Sigmoid colon (tissue), 4 donors: Measurements from ENCODE around the gene ARL5B.

ENCODE experiments used
- CTCF ChIP-seq, 4 experiments: fragments of 450-650 bp in 3 of 4; fragments of 200-600 bp in 1 of 4; IDR thresholded peaks; one replicate each; pipeline ENCODE4 v1.5.1; 2016 to 2019; ENCODE audit warnings: antibody characterized with exemption in 4 of 4, mild to moderate bottlenecking in 3 of 4, moderate library complexity in 2 of 4
- EP300 ChIP-seq, 4 donors: sonication (generic); formaldehyde crosslinking; IDR thresholded peaks; one replicate each; pipeline ENCODE4 v1.6.1; 2017; ENCODE audit warnings: antibody characterized with exemption in 4 of 4
- POLR2A ChIP-seq, 2 donors: fragments of 450-650 bp; IDR thresholded peaks; one replicate each; pipeline ENCODE4 v1.6.1; 2016; ENCODE audit warnings: antibody characterized with exemption in 2 of 2, mild to moderate bottlenecking in 2 of 2, moderate library complexity in 2 of 2
- POLR2AphosphoS5 ChIP-seq, 4 donors: sonication (generic); formaldehyde crosslinking; IDR thresholded peaks; one replicate each; pipeline ENCODE4 v1.6.1; 2017; ENCODE audit warnings: antibody characterized with exemption in 4 of 4

DNA sequence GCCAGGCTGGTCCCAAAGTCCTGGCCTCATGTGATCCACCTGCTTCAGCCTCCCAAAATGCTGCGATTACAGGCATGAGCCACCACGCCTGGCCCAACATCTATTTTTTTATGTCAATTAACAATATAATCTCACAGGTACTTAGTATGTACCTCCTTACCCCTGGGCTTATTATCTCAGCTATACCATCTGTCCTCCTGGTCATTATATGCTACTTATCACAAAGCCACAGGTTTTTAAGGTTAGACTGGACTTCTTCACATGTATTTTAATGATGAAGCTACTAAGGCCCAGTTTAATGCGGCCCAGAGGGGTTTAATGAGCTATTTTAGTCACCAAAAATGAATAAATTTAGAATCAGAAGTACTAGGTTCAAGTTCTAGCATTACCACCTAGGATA is 11.3 kb upstream of the ARL5B start:
- no peak for TF ChIP-seq CTCF (IDR thresholded peaks at IDR 0.05)
- TF ChIP-seq POLR2A (IDR thresholded peaks at IDR 0.05) = no peak
- no peak for TF ChIP-seq POLR2AphosphoS5 (IDR thresholded peaks at IDR 0.05)
- TF ChIP-seq EP300 (IDR thresholded peaks at IDR 0.05) = no peak
